Activated T-cell treated with anti-CD3 and anti-CD28 coated beads, Interleukin-2, amount 50 U/mL, for 24 hours (primary cell): ENCODE data around the gene SEMA5A.

Source experiments
- DNase-seq: peaks from one replicate; pipeline ENCODE4 v3.0.0-alpha.2; 2020
- H3K27ac Mint-ChIP-seq: 2 replicates; pipeline ENCODE4 v1.8.0; 2020; ENCODE audit warnings: mild to moderate bottlenecking, mixed read lengths
- H3K27me3 Mint-ChIP-seq: 2 replicates; pipeline ENCODE4 v1.8.0; 2020; ENCODE audit warnings: mixed read lengths
- H3K36me3 Mint-ChIP-seq: 2 replicates; pipeline ENCODE4 v1.8.0; 2020; ENCODE audit warnings: low read depth, mixed read lengths
- H3K4me1 Mint-ChIP-seq: 2 replicates; pipeline ENCODE4 v1.8.0; 2020; ENCODE audit warnings: low read depth, mixed read lengths
- H3K4me3 Mint-ChIP-seq: 2 replicates; pipeline ENCODE4 v1.8.0; 2020; ENCODE audit warnings: mild to moderate bottlenecking, moderate library complexity, mixed read lengths
- H3K9me3 Mint-ChIP-seq: 2 replicates; pipeline ENCODE4 v1.8.0; 2020; ENCODE audit warnings: mixed read lengths

SEMA5A gene

GRCh38 chr5:9189681-9190080, 356.2 kb downstream of the SEMA5A start:
- Mint-ChIP-seq H3K27ac (no peak overlapping the region), H3K9me3 (peaks cover 5% of the 10 kb centered on the region), H3K4me3 (no peak overlapping the region), H3K36me3 (no peaks in the 10 kb centered on the region), H3K27me3 (no peaks in the 10 kb centered on the region), H3K4me1 (peaks cover 2% of the 10 kb centered on the region)
- no peak for DNase-seq

GRCh38 chr5:9188956-9189355, 356.9 kb downstream of the SEMA5A start:
- no peak for DNase-seq
- peaks cover 2% of the 10 kb centered on the region for H3K4me1 Mint-ChIP-seq
- no peak overlapping the region for H3K4me3 Mint-ChIP-seq
- H3K27me3 Mint-ChIP-seq: no peaks in the 10 kb centered on the region
- H3K27ac Mint-ChIP-seq: no peak overlapping the region
- no peaks in the 10 kb centered on the region for H3K36me3 Mint-ChIP-seq
- peaks cover 5% of the 10 kb centered on the region for H3K9me3 Mint-ChIP-seq

- Mint-ChIP-seq H3K36me3 (no peaks in the 10 kb centered on the region), H3K4me1 (peaks cover 2% of the 10 kb centered on the region), H3K9me3 (peaks cover 5% of the 10 kb centered on the region), H3K4me3 (no peak overlapping the region), H3K27me3 (no peaks in the 10 kb centered on the region), H3K27ac (no peak overlapping the region)
- no peak for DNase-seq
Observed at GRCh38 chr5:9188131-9188530, 357.7 kb downstream of the SEMA5A start.

GRCh38 chr5:9187614-9188013, 358.3 kb downstream of the SEMA5A start:
- H3K4me1 Mint-ChIP-seq: peaks cover 2% of the 10 kb centered on the region
- DNase-seq: no peak
- no peak overlapping the region for H3K27ac Mint-ChIP-seq
- H3K4me3 Mint-ChIP-seq: no peak overlapping the region
- H3K9me3 Mint-ChIP-seq: peaks cover 5% of the 10 kb centered on the region
- no peaks in the 10 kb centered on the region for H3K36me3 Mint-ChIP-seq
- no peaks in the 10 kb centered on the region for H3K27me3 Mint-ChIP-seq

GRCh38 chr5:9186069-9186468, 359.8 kb downstream of the SEMA5A start:
- Mint-ChIP-seq H3K9me3 (peaks cover 5% of the 10 kb centered on the region), H3K36me3 (no peaks in the 10 kb centered on the region), H3K27ac (no peak overlapping the region), H3K4me1 (peaks cover 2% of the 10 kb centered on the region), H3K4me3 (no peak overlapping the region), H3K27me3 (no peaks in the 10 kb centered on the region)
- DNase-seq: no peak

GRCh38 chr5:9183992-9184391, 361.9 kb downstream of the SEMA5A start:
- Mint-ChIP-seq H3K27me3 (no peaks in the 10 kb centered on the region), H3K4me3 (no peak overlapping the region), H3K27ac (no peak overlapping the region), H3K36me3 (no peaks in the 10 kb centered on the region), H3K9me3 (peaks cover 5% of the 10 kb centered on the region), H3K4me1 (peaks cover 2% of the 10 kb centered on the region)
- no peak for DNase-seq

DNA sequence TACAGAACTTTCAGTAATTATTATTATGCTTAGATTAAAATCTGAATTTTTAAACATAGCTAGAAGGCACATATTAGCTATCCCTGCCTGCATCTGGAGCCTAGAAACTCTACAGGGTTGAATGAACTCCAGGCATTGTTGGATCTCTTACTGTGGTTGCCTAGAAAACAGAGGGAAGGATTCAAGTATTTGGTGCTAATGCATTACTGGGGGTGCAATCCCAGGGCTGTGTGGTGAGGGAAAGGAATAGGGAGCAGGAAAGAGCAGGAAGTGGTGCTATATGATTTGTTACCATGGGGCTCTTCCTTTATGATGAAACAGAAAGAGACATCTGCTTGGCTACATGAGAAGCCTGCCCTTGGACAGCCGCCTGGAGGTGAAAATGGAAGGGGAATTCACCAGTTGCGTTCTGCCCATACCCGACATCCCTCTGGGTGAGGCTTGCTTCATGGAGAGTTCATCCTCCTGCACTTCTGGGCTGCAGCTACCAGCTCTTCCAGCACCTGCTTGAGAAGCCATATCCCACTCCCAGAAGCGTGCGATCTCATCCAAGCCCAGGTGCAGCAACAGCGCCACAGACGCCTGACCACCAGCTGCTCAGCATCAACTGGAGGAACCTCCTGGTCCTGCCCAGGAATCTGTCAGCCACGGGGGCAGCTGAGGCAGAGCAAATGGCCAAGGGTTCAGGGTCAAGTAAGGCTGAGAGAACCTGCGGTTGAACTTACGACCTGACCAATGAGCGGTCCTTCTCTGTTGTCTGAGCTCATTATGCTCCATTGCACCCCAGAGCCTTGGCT, 362.8 kb downstream of the SEMA5A start:
- no peak for DNase-seq
- Mint-ChIP-seq H3K27me3 (no peaks in the 10 kb centered on the region), H3K36me3 (no peaks in the 10 kb centered on the region), H3K27ac (no peak overlapping the region), H3K4me3 (no peak overlapping the region), H3K9me3 (peaks cover 5% of the 10 kb centered on the region), H3K4me1 (peaks cover under 1% of the 10 kb centered on the region)

DNA sequence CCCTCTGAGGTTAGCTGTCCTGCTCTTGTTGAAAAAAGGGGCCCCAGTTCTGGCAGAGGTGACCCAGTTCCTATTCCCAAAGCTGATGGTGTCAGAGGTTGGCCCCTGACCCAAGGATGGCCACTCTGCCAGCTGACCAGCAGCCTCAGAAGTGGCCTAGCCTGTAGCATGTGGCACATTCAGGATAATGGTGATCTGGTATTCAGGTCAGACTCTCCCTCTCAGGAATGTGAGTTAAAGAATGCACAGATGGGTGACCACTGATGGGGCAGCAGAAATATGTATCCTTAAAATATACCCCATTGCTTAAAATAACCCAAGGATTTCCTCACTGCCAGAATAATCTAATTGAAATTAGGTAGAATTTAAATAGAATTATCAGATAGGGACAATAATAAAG, 369.2 kb downstream of the SEMA5A start:
- peaks cover 2% of the 10 kb centered on the region for H3K9me3 Mint-ChIP-seq
- H3K4me3 Mint-ChIP-seq: no peak overlapping the region
- H3K36me3 Mint-ChIP-seq: no peaks in the 10 kb centered on the region

DNA sequence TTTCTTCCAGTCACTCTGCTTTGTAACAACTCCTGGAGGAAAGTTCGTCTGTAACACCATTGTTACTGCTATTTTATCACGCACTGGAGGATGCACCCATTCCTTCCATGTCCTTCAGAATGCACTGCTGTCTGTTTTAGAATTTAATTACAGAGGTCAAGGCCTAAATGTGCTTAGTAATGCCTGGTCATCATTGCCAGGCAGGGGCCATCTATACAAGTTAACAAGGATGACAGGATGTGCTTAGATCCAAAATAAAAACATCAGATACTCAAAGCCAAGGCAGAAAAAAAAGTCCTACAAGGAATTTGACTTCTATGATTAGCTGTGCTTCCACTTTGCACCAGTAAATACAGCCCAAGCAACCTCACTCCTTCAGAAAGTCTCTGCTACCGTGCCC, 371.4 kb downstream of the SEMA5A start:
- Mint-ChIP-seq H3K4me3 (no peak overlapping the region), H3K9me3 (peaks cover 2% of the 10 kb centered on the region), H3K27me3 (no peaks in the 10 kb centered on the region), H3K4me1 (no peaks in the 10 kb centered on the region), H3K36me3 (no peaks in the 10 kb centered on the region), H3K27ac (no peak overlapping the region)
- no peak for DNase-seq

More for the DNA sequence above, 369.2 kb downstream of the SEMA5A start:
- Mint-ChIP-seq H3K27ac (no peak overlapping the region), H3K4me1 (no peaks in the 10 kb centered on the region), H3K27me3 (no peaks in the 10 kb centered on the region)
- DNase-seq: no peak

DNA sequence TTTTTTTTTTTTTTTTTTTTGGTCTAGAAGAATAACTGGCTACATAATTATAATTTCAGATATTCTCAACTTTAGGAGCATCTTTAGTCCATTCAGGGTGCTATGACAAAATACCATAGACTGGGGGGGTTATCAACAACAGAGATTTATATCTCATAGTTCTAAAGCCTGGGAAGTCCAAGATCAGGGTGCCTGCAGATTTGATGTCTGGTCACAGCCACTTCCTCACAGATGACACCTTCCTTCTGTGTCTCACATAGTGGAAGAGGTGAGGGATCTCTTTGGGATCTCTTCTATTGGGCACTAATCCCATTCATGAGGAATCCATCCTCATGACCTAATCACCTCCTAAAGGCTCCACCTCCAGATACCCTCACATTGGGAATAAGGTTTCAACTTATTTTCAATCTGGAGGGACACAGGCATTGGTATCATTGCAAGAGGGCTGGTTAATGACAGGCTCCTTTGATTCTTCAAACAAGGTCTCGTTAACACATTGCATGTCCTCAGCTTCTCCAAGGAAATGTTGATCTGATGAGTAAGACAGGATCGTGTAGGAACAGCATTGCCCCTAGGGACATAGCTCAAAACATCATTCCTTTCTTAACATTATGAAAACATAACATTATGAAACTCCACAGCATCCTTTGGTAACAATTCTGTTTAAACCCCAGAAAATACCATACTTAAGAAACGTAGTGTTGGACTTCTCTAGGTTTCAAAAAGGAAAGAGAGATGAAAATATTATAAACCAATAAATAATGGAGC, 372.4 kb downstream of the SEMA5A start:
- Mint-ChIP-seq H3K9me3 (peaks cover 2% of the 10 kb centered on the region), H3K36me3 (no peaks in the 10 kb centered on the region), H3K27me3 (no peaks in the 10 kb centered on the region), H3K27ac (no peak overlapping the region), H3K4me3 (no peak overlapping the region), H3K4me1 (no peaks in the 10 kb centered on the region)
- no peak for DNase-seq

- no peaks in the 10 kb centered on the region for H3K36me3 Mint-ChIP-seq
- H3K4me1 Mint-ChIP-seq: no peaks in the 10 kb centered on the region
- H3K4me3 Mint-ChIP-seq: no peak overlapping the region
- no peak overlapping the region for H3K27ac Mint-ChIP-seq
- no peak for DNase-seq
- H3K27me3 Mint-ChIP-seq: no peaks in the 10 kb centered on the region
- peaks cover 2% of the 10 kb centered on the region for H3K9me3 Mint-ChIP-seq
Observed at GRCh38 chr5:9170026-9170425, 375.8 kb downstream of the SEMA5A start.

DNA sequence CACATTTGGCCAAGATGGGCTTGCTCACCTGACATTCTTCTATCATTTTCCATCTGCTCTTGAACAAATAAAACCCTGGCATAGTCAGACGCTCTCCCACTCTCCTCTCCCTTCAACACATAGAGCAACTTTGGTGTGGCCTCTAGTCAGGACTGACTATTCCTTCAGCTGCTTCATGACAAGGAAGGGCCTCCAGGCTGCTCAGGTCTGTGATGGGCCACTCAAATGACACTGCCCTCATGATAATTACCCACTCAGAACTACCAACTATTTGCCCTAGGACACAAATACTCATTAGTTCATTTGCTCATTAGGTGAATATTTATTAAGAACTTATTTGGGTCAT, 376.3 kb downstream of the SEMA5A start:
- Mint-ChIP-seq H3K27ac (no peak overlapping the region), H3K4me1 (no peaks in the 10 kb centered on the region), H3K36me3 (no peaks in the 10 kb centered on the region), H3K27me3 (no peaks in the 10 kb centered on the region), H3K4me3 (no peak overlapping the region), H3K9me3 (peaks cover 2% of the 10 kb centered on the region)
- DNase-seq: no peak

DNA sequence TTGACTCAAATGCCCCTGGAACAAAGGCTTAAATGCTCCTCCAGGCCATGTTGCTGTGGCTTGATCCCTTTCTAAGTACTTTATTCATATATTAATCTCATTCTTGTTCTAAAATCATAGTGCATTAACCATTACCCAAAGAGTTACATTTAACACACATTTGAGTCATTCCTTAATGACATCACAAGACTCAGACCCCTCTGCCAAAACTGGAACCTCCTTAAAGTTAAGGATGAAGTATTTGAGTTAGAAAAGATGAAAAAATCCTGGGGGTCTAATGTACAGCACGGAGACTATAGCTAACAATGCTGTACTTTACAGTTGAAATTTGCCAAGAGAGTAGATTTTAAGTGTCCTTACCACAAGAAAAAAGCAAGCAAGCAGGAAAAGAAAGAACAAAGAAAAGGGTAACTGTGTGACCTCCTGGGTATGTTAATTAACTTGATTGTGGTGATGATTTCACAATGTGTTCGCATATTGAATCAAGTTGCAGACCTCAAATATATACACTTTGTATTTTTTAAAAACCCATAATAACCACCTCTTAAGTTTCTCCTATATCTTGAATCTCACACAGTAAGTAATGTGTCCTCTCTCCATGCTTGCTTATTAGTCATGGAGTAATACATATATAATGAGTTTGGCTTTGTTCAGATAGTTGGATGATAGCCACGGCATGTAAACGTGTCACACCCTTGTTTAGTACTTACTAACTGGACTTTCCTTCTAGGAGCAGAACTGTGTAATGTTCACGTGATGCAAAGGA, 376.9 kb downstream of the SEMA5A start:
- Mint-ChIP-seq H3K4me3 (no peak overlapping the region), H3K36me3 (no peaks in the 10 kb centered on the region), H3K27me3 (no peaks in the 10 kb centered on the region), H3K4me1 (no peaks in the 10 kb centered on the region), H3K9me3 (no peaks in the 10 kb centered on the region), H3K27ac (no peak overlapping the region)
- no peak for DNase-seq

GRCh38 chr5:9166202-9167112, 379.4 kb downstream of the SEMA5A start:
- no peak for DNase-seq
- H3K27ac Mint-ChIP-seq: no peak overlapping the region
- no peaks in the 10 kb centered on the region for H3K4me1 Mint-ChIP-seq
- H3K9me3 Mint-ChIP-seq: no peaks in the 10 kb centered on the region
- no peaks in the 10 kb centered on the region for H3K36me3 Mint-ChIP-seq
- H3K27me3 Mint-ChIP-seq: no peaks in the 10 kb centered on the region
- H3K4me3 Mint-ChIP-seq: no peak overlapping the region
